Peyer's patch (tissue), 4 donors: ENCODE measurements around the gene F5. TPM values are rescaled to one million over a fixed set of nuclear protein-coding genes. Genes with fewer than 3 reads are reported as not detected.
"Not testable (repeated sequence)": the region's sequence is repeated elsewhere in the genome, so short reads cannot be mapped to it uniquely, and the experiment has no call there.

Experiments used
- DNase-seq, 3 donors: peaks; one replicate each; pipeline ENCODE4 v3.0.0-alpha.2; 2017 to 2019
- H3K27ac ChIP-seq, 4 donors: fragments of 200-600 bp; sonication (generic); one replicate each; pipeline ENCODE4 v1.5.1; 2016 to 2019
- H3K27me3 ChIP-seq, 2 donors: fragments of 200-600 bp; sonication (generic); one replicate each; pipeline ENCODE4 v1.5.1; 2019
- H3K36me3 ChIP-seq, 3 donors: fragments of 200-600 bp; sonication (generic); one replicate each; pipeline ENCODE4 v1.5.1; 2016 to 2019
- H3K4me1 ChIP-seq, 4 donors: fragments of 200-600 bp; sonication (generic); one replicate each; pipeline ENCODE4 v1.5.1; 2016 to 2019
- H3K4me3 ChIP-seq, 4 donors: fragments of 200-600 bp; sonication (generic); 1 replicate in 3 of 4; 2 replicates in 1 of 4; pipeline ENCODE4 v1.5.1; 2016 to 2019; ENCODE audit warnings: mild to moderate bottlenecking in 1 of 4
- H3K9me3 ChIP-seq, 4 donors: fragments of 200-600 bp; sonication (generic); one replicate each; pipeline ENCODE4 v1.5.1; 2016 to 2019; ENCODE audit warnings: mild to moderate bottlenecking in 1 of 4
- POLR2A ChIP-seq, 2 donors: fragments of 450-650 bp; IDR thresholded peaks; one replicate each; pipeline ENCODE4 v1.5.1; 2017; ENCODE audit warnings: antibody characterized with exemption in 2 of 2, mild to moderate bottlenecking in 2 of 2, moderate library complexity in 2 of 2
- total RNA-seq, 4 donors: library from RNA; depleted of rRNA; stranded (reverse); fragments of >200 nt; gene quantifications; one replicate each; pipeline ENCODE4 v1.1.0, GENCODE V29; 2016
- TF ChIP-seq, protein P1 (sequence below), 6 experiments: fragments of 450-650 bp in 4 of 6; fragments of 200-600 bp in 2 of 6; sonication (generic) in 1 of 6; IDR thresholded peaks; one replicate each; pipeline ENCODE4 v1.5.1; 2017 to 2019; ENCODE audit warnings: antibody characterized with exemption in 6 of 6, mild to moderate bottlenecking in 3 of 6, moderate library complexity in 1 of 6

The F5 gene
- total RNA-seq, 4 donors from 2014 or later = 0.18 to 0.80 (median 0.28) TPM; not detected in 1

- Histone ChIP-seq H3K27me3 (no peaks in the 10 kb centered on the region), H3K27ac (peak overlapping the region in 2 of 4 donors; percentile 28 to 39), H3K4me1 (peaks cover 0 to 12% (median 6%) of the 10 kb centered on the region in 4 donors), H3K36me3 (no peaks in the 10 kb centered on the region), H3K9me3 (no peaks in the 10 kb centered on the region), H3K4me3 (no peak overlapping the region)
- DNase-seq = no peak
- no peak for TF ChIP-seq POLR2A (IDR thresholded peaks at IDR 0.05)
- TF ChIP-seq, protein P1, sequence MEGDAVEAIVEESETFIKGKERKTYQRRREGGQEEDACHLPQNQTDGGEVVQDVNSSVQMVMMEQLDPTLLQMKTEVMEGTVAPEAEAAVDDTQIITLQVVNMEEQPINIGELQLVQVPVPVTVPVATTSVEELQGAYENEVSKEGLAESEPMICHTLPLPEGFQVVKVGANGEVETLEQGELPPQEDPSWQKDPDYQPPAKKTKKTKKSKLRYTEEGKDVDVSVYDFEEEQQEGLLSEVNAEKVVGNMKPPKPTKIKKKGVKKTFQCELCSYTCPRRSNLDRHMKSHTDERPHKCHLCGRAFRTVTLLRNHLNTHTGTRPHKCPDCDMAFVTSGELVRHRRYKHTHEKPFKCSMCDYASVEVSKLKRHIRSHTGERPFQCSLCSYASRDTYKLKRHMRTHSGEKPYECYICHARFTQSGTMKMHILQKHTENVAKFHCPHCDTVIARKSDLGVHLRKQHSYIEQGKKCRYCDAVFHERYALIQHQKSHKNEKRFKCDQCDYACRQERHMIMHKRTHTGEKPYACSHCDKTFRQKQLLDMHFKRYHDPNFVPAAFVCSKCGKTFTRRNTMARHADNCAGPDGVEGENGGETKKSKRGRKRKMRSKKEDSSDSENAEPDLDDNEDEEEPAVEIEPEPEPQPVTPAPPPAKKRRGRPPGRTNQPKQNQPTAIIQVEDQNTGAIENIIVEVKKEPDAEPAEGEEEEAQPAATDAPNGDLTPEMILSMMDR (IDR thresholded peaks at IDR 0.05) = no peak
Observed at GRCh38 chr1:169511316-169512005, 74.8 kb downstream of the F5 start.

DNA sequence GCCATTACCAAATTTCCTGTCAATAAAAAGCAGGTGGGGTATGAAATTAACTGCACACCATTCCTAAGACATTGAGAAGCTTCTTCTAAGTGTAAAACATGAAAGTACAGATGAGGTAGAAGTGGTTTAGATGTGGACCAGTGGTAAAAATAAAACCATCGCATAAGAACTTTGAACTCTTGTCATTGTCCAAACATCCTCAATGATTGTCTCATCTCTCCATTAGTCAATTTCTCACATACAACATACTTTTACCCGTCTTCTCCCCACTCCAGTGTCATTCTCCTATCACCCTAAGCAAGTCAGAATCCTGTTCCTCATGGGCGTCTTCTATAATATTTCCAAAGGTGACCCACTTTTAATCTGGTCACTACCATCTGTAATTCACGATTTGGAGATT is 76.2 kb downstream of the F5 start:
- H3K9me3 ChIP-seq = no peaks in the 10 kb centered on the region
- H3K4me3 ChIP-seq = no peak overlapping the region
- TF ChIP-seq, protein P1 (IDR thresholded peaks at IDR 0.05) = no peak
- TF ChIP-seq POLR2A (IDR thresholded peaks at IDR 0.05) = no peak
- peaks cover 0 to 12% (median 6%) of the 10 kb centered on the region in 4 donors for H3K4me1 ChIP-seq
- H3K27me3 ChIP-seq = no peaks in the 10 kb centered on the region
- H3K36me3 ChIP-seq = no peaks in the 10 kb centered on the region
- H3K27ac ChIP-seq = no peak overlapping the region
- no peak for DNase-seq

DNA sequence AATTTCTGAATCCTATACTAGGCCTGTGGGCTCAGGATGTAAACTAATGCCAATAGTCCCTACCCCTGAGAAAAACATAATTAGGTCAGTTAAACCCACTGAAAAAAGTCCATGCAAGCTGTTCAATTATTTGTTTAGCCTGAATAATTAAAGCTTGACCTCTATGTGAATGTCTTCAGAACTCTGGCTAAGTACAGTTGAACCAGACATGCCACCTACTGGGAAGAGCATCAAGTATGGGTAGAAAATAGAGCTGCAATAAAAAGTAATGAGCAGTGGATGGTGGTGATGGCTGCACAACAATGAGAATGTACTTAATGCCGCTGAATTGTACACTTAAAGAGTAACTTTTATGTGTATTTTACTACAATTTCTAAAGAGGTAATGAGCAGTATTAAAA is 76.9 kb downstream of the F5 start:
- Histone ChIP-seq H3K27me3 (no peaks in the 10 kb centered on the region), H3K4me3 (no peak overlapping the region), H3K36me3 (no peaks in the 10 kb centered on the region), H3K4me1 (peaks cover 0 to 12% (median 6%) of the 10 kb centered on the region in 4 donors), H3K27ac (no peak overlapping the region), H3K9me3 (no peaks in the 10 kb centered on the region)
- DNase-seq = no peak
- TF ChIP-seq, protein P1 (IDR thresholded peaks at IDR 0.05) = no peak
- TF ChIP-seq POLR2A (IDR thresholded peaks at IDR 0.05) = no peak

GRCh38 chr1:169508432-169509338 is 77.6 kb downstream of the F5 start:
- H3K27ac ChIP-seq = no peak overlapping the region

DNA sequence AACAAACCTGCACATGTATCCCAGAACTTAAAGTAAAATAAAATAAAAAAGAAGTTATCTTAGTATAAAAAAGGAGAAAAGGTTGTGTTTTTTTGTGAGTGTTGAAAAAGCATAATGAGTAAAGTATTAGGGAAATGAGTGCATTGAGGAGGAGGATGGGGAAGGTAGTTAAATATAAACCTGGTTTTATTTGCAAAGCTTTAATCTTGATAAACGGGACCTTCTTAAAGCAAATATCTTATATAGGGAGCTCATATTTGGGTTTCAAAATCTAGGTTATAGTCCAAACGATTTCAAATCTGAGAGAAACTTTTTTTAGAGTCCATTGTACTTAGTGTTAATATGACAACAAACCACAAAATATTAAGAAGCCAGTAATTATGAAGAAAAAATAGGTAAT is 78.9 kb downstream of the F5 start:
- H3K4me3 ChIP-seq = no peak overlapping the region
- H3K27me3 ChIP-seq = no peaks in the 10 kb centered on the region
- peaks cover 0 to 12% (median 6%) of the 10 kb centered on the region in 4 donors for H3K4me1 ChIP-seq
- H3K27ac ChIP-seq = no peak overlapping the region
- no peaks in the 10 kb centered on the region for H3K9me3 ChIP-seq
- DNase-seq = no peak
- TF ChIP-seq, protein P1 (IDR thresholded peaks at IDR 0.05) = no peak
- no peak for TF ChIP-seq POLR2A (IDR thresholded peaks at IDR 0.05)
- no peaks in the 10 kb centered on the region for H3K36me3 ChIP-seq

More at GRCh38 chr1:169508432-169509338, 77.6 kb downstream of the F5 start:
- peaks cover 0 to 12% (median 6%) of the 10 kb centered on the region in 4 donors for H3K4me1 ChIP-seq
- no peaks in the 10 kb centered on the region for H3K36me3 ChIP-seq
- H3K27me3 ChIP-seq = no peaks in the 10 kb centered on the region
- no peak for DNase-seq
- no peaks in the 10 kb centered on the region for H3K9me3 ChIP-seq
- TF ChIP-seq, protein P1 (IDR thresholded peaks at IDR 0.05) = no peak
- no peak for TF ChIP-seq POLR2A (IDR thresholded peaks at IDR 0.05)
- no peak overlapping the region for H3K4me3 ChIP-seq

DNA sequence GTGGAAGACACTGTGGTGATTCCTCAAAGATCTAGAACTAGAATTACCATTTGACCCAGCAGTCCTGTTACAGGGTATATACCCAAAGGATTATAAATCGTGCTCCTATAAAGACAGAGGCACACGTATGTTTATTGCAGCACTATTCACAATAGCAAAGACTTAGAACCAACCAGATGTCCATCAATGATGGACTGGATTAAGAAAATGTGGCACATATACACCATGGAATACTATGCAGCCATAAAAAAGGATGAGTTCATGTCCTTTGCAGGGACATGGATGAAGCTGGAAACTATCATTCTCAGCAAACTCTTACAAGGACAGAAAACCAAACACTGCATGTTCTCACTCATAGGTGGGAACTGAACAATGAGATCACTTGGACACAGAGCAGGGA is 82.7 kb downstream of the F5 start:
- not testable (repeated sequence) for H3K27ac ChIP-seq, H3K27me3 ChIP-seq, H3K36me3 ChIP-seq, H3K9me3 ChIP-seq, H3K4me3 ChIP-seq, DNase-seq
- H3K4me1 ChIP-seq = peaks cover 0 to 11% (median 4%) of the 10 kb centered on the region in 4 donors
